Activated CD8-positive, alpha-beta memory T cell treated with anti-CD3 and anti-CD28 coated beads, Interleukin-2, amount 50 U/mL, for 24 hours (primary cell): Measurements from ENCODE around the gene TNFSF10.
"Not testable (repeated sequence)": the region's sequence is repeated elsewhere in the genome, so short reads cannot be mapped to it uniquely, and the experiment has no call there.

Source experiments
- DNase-seq: peaks from one replicate; pipeline ENCODE4 v3.0.0-alpha.2; 2020; ENCODE audit errors: extremely low read depth

Gene TNFSF10

DNA sequence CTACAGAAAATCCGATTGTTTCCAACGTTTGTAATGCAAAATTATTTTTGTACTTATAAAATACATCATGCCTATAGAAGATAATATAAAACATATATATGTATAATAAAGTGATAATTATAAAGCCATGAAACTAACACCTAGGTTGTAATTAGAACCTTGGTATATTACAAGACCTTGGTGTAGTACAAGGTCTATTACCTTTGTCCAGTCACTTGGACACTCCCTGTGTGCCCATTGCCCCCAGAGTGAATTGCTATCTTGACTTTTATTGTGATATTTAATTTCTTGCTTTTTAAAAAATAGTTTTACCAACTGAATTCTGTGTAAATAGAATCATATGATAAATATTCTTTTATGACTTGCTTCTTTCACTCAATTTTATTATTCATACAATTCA is 20.7 kb upstream of the TNFSF10 start:
- DNase-seq, result no peak

DNA sequence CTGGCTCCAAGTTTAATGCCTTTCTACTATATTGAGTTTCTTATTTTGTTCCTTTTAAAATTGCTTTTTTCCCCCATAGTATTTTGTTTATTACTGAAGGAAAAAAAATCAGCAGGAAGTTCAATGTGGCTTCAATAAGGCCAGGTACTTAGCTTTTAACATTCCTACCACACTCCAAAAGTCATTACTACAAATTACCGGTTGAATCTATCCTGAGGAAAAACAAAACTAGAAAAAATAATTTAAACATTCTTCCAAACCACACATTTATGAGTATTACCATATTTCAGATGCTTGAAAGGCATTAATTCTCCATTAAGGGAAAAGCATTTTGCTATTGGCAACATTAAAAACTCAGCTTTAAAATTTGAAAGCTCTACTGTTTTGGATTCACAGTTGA is 20.2 kb upstream of the TNFSF10 start:
- DNase-seq, result no peak

- DNase-seq, result no peak
Measured at GRCh38 chr3:172542999-172543398, 19.8 kb upstream of the TNFSF10 start.

- no peak for DNase-seq
Measured at GRCh38 chr3:172541945-172542488, 18.8 kb upstream of the TNFSF10 start.

DNA sequence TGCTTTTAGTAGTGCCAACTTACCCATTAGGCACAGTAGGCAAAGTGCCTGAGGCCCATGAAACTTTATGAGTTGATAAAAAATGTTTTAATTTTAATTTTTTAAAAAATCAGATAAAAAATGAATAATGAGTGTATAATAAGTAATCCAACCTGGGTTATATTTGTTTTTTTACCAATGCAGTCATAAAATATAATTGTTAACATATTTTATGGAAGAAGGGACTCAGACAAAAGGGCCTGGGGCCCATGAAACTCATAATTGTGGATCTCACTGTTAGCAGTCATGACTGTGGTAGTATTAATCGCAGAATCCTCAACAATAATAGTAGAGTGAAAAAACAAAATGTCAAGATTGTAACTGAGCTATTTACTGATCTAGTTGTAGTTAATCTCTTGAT is 16.8 kb upstream of the TNFSF10 start:
- DNase-seq, result no peak

DNA sequence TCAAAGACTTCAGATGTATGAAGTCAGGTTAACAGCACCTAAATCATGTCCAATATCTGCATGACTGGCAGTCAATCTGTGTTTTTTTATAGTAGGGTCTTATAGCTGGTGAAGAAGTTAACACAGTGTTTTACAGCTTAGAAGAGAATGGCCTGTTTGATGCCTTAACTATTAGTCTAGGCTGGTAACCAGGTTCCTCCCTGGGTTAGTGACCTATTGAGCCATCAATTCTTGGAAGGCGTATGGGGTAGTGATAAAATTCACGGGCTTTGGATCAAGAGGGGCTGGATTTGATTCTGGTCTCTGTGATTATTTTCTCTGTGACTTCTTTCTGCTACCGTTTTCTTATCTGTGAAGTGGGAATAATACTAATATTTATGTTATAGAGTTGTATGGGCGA is 16.0 kb upstream of the TNFSF10 start:
- no peak for DNase-seq

DNA sequence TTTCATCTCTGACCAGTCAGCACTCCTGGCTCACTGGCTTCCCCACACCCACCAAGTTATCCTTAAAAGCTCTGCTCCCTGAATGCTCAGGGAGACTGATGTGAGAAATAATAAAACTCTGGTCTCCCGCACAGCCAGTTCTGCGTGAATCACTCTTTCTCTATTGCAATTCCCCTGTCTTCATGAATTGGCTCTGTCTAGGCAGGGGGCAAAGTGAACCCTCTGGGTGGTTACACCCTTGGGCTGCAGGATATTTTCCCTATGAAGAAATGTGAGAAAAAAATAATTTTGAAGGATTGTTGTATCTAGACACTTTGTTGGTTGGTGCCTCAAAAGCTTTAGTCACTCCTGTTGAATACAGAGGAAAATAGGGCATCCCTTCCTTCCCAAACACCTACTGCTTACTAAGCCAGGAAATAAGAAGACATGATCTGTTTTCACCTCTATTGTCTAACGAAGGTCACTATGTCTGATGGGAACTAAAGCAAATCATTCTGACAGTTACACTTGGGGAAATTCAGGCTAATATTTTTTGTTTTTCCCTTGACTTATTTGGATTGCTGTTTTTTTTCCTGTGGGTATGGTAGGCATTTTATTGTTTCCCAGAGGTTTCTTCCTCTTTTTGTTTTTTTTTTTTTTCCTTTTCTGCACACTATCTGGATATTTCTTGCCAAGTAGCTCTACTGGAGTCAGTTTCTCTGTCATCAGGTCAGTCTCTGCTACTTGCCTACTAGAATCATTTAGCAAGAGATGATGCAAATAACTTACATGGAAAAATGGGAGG is 15.3 kb upstream of the TNFSF10 start:
- DNase-seq, result no peak

- DNase-seq, result no peak
Measured at GRCh38 chr3:172537507-172538158, 14.4 kb upstream of the TNFSF10 start.

DNA sequence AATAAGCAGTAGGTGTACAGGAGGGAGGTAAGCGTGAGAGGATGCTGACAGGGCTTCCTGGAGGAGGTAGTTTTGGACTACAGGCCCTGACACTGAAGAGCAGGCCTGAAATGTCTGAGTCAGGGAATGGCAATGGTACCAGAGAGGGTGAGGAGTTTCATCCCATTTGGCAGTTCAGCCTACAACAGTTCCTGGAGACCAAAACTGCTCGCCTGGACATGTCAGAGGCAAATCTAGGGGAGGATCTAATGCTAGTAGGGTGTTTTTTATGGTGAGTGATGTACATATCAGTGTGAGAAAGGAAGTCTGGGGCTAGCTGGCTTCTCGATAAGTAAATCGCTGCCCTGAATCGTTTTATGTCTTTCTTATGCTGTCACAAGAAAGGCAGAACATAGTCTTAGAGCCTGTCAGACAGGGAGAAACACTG is 13.8 kb upstream of the TNFSF10 start:
- DNase-seq, result no peak

GRCh38 chr3:172536505-172536904 is 13.3 kb upstream of the TNFSF10 start:
- DNase-seq, result no peak

DNA sequence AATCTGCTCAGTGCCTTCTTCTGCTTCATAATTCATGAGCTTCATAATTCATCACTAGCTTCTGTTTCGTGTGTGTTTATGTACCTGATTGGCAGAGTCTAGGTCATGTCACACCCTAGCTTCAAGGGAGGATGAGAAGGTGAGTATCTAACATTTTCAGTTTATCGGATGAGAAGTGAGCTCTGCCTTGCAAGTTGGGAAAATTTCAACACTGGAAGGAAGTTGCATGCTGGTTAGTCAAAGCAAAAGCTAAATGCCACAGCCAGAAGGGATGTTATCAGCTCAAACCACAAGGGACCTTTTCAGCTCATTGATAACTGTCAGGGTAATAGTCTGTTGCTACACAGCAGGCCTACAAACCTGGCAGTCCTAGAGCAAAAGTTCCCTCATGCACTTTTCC is 7.3 kb upstream of the TNFSF10 start:
- DNase-seq, result no peak

DNA sequence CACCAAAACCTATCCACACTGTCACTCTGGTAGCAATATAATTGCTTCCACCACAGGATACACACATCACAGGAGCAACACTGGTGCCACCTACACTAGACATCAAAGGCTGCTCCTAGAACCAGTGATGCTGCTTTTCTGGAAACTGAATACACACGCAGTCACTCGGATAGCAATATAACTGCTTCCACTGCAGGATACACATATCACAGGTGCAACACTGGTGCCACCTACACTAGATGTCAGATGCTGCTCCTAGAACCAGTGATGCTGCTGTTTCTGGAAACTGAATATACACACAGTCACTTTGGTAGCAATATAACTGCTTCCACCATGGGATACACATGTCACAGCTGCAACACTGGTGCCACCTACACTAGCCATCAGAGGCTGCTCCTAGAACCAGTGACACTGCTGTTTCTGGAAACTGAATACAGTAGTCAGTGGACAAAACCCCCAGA is 6.9 kb upstream of the TNFSF10 start:
- no peak for DNase-seq

GRCh38 chr3:172528677-172529076 is 5.4 kb upstream of the TNFSF10 start:
- no peak for DNase-seq

DNA sequence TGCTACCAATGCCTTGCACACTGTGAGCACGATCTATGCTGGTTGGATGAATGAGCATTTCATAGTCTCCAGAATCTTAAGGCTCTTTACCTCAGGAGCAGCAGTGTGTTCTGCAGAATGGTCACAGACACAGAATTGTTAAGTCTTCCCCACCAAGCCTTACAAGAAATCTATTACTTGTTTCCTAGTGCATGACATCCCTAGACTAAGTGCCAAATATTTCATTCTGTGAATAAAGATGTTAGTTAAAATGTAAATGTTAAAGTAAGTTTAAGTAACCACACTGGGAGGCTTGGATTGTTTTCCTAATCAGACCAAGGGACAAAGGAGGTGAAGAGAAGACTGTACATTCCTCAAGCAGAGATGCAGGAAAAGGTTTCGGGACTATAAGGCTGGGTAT is 4.1 kb upstream of the TNFSF10 start:
- no peak for DNase-seq

- no peak for DNase-seq
Measured at GRCh38 chr3:172525116-172525613, 1.9 kb upstream of the TNFSF10 start.

- no peak for DNase-seq
Measured at GRCh38 chr3:172524611-172525010, 1.4 kb upstream of the TNFSF10 start.

DNA sequence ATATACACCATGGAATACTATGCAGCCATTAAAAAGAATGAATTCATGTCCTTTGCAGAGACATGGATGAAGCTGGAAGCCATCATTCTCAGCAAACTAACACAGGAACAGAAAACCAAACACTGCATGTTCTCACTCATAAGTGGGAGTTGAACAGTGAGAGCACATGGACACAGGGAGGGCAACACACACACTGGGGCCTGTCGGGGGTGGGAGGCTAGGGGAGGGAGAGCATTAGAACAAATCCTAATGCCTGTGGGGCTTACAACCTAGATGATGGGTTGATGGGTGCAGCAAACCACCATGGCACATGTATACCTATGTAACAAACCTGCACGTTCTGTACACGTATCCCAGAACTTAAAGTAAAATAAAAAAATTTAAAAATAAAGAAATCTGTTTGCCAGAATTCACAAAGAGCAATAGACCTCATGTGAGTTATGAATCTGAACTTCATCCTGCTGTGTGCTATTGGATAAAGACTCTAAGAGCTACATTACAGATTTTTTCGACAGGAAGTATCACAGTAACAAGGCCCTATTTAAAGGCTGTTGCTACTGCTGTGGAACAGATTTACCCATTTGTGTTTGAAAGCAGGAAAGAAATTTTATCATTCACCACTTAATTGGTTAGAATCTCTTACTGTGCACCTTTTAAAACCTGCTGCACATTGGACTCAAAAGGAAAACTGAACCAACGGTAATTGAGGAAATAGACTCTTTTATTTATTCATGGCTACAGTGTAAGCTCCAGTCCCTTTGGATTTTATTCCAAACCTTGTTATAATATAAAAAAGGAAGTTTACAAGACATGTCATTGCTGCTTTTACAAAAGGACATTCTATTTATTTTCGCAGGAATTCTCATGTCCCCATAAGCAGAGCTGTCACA is 1.1 kb downstream of the TNFSF10 start:
- DNase-seq, result not testable (repeated sequence)

GRCh38 chr3:172520301-172520831 is 2.9 kb downstream of the TNFSF10 start:
- no peak for DNase-seq

- DNase-seq, result no peak
Measured at GRCh38 chr3:172519740-172520139, 3.5 kb downstream of the TNFSF10 start.

DNA sequence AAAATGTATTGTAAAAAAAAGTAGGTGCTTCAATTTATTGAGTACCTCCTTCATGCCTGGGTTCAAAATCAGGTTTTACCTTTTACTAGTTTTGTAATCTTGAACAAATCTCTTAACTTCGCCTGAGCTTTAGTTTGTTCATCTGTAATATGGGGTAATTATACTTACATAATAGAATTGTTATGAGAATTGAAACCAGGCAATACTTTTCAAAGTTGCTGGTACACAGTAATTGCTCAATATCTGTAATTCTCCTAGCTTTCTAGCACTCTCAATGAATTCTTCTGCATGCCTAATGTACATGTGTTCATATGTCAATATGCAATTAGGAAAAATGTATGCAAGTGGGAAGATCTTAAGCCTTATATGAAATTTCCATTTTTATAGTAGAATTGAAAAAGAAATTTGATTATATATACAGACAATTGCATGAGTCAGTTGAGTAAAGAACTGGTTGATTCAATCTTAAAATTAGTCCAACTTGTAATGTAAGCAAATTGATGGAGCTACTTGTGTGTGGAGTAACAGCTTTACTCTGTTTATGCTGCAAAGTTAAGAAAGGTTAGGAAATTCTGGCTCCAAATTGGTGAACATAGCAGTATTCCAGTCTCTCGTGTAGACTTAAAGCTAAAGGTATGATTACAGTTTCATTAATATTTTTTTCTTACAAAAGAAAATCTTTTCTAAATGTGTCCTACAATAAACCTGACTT is 4.1 kb downstream of the TNFSF10 start:
- DNase-seq, result no peak

GRCh38 chr3:172517859-172518466 is 5.3 kb downstream of the TNFSF10 start:
- DNase-seq, result no peak
